T-helper 2 cell treated with Interferon-gamma antibody and Interleukin-4, amounts not matched to agents 5 μg/mL and 100 μg/mL, for 36 hours (primary cell): ENCODE data around the gene ADGRD2.
"Not testable (repeated sequence)": the region's sequence is repeated elsewhere in the genome, so short reads cannot be mapped to it uniquely, and the experiment has no call there.

Experiments used
- DNase-seq: peaks from one replicate; pipeline ENCODE4 v3.0.0; 2021; ENCODE audit warnings: low spot score
- H3K27ac Mint-ChIP-seq: one replicate; pipeline ENCODE4 v1.8.0; 2021; ENCODE audit warnings: mild to moderate bottlenecking, mixed read lengths
- H3K27me3 Mint-ChIP-seq: one replicate; pipeline ENCODE4 v1.8.0; 2021; ENCODE audit warnings: low read depth, mixed read lengths
- H3K36me3 Mint-ChIP-seq: one replicate; pipeline ENCODE4 v1.8.0; 2021; ENCODE audit warnings: low read depth, mixed read lengths
- H3K4me1 Mint-ChIP-seq: one replicate; pipeline ENCODE4 v1.8.0; 2021; ENCODE audit warnings: low read depth, mixed read lengths
- H3K4me3 Mint-ChIP-seq: one replicate; pipeline ENCODE4 v1.8.0; 2022; ENCODE audit warnings: mild to moderate bottlenecking, moderate library complexity, mixed read lengths
- H3K9me3 Mint-ChIP-seq: one replicate; pipeline ENCODE4 v1.8.0; 2021; ENCODE audit warnings: mixed read lengths

ADGRD2 gene

DNA sequence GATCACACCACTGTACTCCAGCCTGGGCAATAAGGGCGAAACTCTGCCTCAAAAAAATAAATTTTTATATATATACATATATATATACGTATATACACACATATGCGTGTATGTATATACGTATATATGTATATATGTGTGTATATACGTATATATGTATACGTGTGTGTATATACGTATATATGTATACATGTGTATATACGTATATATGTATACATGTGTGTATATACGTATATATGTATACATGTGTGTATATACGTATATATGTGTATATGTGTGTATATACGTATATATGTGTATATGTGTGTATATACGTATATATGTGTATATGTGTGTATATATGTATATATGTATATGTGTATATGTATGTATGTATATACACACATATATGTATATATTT is 24.5 kb upstream of the ADGRD2 start:
- not testable (repeated sequence) for H3K4me1 Mint-ChIP-seq, H3K9me3 Mint-ChIP-seq, H3K27me3 Mint-ChIP-seq, H3K27ac Mint-ChIP-seq, DNase-seq, H3K36me3 Mint-ChIP-seq, H3K4me3 Mint-ChIP-seq

DNA sequence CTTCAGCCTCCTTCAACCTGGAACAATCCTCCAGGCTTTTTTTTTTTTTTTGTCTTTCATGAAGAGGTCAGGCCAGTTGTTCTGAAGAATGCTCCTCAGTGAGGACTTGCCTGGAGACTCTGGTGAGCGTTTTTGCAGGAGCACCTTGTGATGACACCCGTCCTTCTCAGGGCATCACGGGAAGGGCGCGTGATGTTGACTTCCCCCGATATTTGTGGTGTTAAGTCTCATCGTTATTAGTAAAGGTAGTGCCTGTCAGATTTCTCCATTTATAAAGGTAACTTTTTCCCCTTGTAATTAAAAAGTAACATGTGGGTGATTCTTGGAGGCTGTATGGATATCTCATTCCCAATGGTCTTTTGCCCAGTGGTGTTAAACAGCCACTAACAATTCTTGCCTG is 23.9 kb upstream of the ADGRD2 start:
- H3K4me1 Mint-ChIP-seq, result no peaks in the 10 kb centered on the region
- H3K27me3 Mint-ChIP-seq, result peaks cover 3% of the 10 kb centered on the region
- H3K27ac Mint-ChIP-seq, result peak overlapping the region; percentile 10
- no peaks in the 10 kb centered on the region for H3K36me3 Mint-ChIP-seq
- no peak for DNase-seq
- no peaks in the 10 kb centered on the region for H3K9me3 Mint-ChIP-seq
- no peak overlapping the region for H3K4me3 Mint-ChIP-seq

DNA sequence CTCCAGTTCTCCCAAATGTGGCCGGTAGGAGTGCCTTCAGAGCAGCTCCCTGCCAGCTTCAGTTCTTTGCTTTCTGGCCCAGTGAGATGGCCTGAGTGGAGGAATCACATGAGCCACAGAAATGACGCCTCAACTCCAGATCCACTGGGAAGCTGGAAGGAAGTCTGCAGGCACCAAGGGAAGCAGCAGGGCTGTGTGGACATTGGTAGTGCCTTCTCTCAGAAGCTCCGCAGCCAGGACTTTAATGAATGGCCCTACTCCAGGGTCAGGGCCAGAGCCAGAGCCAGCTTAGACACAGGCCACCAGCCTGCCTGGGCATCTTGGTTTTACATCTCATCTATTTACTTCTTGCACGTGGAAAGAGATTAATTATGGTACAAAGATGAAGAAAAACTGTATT is 23.0 kb upstream of the ADGRD2 start:
- Mint-ChIP-seq H3K27ac (no peak overlapping the region), H3K9me3 (no peaks in the 10 kb centered on the region), H3K36me3 (no peaks in the 10 kb centered on the region), H3K27me3 (peaks cover 3% of the 10 kb centered on the region), H3K4me1 (no peaks in the 10 kb centered on the region), H3K4me3 (no peak overlapping the region)
- DNase-seq, result no peak

DNA sequence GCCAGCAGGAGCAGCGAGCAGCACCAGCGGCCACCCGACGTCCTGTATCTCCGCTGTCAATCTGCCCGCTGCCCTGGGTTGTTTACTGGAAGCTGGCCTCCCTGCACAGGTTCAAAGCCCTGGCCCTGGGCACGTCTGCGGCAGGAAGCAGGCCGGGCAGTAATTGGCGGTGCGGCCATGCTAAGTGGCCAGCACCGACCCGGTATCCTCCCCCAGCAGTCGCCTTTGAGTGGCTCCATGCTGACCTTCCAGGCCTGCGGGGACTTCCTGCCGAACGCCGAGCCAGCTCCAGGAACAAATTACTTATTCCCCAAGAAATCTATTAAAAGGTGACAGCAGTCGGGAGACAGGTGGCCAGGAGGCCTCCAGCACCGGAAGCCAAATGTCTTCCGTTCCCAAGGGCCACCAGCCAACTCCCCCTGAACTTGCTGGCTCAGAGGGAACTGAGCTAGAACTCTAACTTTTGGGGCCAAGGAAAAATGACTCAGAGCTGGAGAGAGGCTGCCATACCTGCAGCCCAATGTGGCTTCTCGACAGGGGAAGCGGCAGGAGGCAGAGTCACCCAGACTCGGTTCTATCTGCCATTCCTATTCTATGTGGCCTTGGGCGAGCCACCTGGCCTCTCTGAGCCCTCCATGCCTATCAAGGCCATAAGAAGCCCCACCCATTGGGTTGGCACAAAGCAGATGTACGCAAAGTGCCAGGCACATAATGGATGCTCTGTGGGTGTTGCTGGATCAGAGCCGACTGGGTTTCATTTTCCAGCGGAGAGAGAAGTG is 21.3 kb upstream of the ADGRD2 start:
- DNase-seq, result no peak
- H3K36me3 Mint-ChIP-seq, result no peaks in the 10 kb centered on the region
- no peak overlapping the region for H3K4me3 Mint-ChIP-seq
- no peak overlapping the region for H3K27ac Mint-ChIP-seq
- H3K27me3 Mint-ChIP-seq, result no peaks in the 10 kb centered on the region
- H3K4me1 Mint-ChIP-seq, result no peaks in the 10 kb centered on the region
- H3K9me3 Mint-ChIP-seq, result no peaks in the 10 kb centered on the region

DNA sequence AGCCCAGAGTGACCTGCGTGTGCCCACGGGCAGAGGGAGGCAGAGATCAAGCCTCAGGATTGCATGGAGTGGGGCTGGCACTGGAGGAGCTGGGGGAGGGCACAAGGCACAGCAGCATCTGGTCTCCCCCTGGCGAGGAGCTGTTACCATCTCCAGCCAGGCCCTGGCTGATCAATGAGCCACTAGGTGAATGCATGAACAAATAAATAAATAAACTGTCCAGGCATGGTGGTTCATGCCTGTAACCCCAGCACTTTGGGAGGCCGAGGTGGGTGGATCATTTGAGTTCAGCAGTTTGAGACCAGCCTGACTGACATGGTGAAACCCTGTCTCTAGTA is 20.8 kb upstream of the ADGRD2 start:
- DNase-seq, result no peak
- Mint-ChIP-seq H3K4me3 (no peak overlapping the region), H3K27ac (no peak overlapping the region), H3K27me3 (no peaks in the 10 kb centered on the region), H3K9me3 (no peaks in the 10 kb centered on the region), H3K36me3 (no peaks in the 10 kb centered on the region), H3K4me1 (no peaks in the 10 kb centered on the region)

DNA sequence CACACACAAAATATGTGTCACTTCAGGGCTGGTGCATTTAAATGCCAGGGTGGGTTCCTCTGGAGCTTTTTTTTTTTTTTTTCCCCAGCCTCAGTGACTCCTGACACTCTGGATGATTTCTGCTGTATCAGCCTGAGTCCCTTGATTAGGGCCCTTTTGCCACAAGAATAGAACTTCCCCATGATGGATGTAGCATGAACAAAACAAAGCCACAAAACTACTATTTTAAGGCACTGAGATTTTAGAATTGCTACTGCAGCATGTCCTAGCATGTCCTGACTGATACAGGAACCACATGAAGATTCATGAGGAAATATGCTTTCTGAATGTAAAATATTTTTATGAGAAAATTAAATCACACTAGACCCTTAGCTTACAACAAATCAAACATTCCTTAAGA is 13.9 kb upstream of the ADGRD2 start:
- Mint-ChIP-seq H3K4me1 (no peaks in the 10 kb centered on the region), H3K36me3 (no peaks in the 10 kb centered on the region), H3K27me3 (peaks cover 5% of the 10 kb centered on the region), H3K4me3 (no peak overlapping the region), H3K27ac (no peak overlapping the region), H3K9me3 (no peaks in the 10 kb centered on the region)
- DNase-seq, result no peak

DNA sequence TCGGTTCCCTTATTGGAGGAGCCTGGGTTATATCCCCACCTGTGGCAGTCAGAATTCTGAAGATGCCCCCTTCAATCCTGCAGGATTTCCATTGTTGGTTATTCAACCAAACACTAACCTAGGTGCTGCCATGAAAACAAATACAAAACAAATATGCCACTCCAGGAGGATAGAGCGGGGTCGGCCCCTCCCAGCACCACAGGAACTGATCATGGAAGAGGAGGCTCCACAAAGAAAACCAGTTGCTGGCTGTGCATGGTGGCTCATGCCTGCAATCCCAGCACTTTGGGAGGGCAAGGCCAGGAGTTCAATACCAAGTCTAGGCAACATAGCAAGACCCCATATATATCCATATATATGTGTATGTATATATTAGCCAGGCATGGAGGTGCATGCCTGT is 13.2 kb upstream of the ADGRD2 start:
- no peak for DNase-seq
- Mint-ChIP-seq H3K9me3 (no peaks in the 10 kb centered on the region), H3K36me3 (no peaks in the 10 kb centered on the region), H3K4me3 (no peak overlapping the region), H3K4me1 (no peaks in the 10 kb centered on the region), H3K27me3 (peaks cover 8% of the 10 kb centered on the region), H3K27ac (no peak overlapping the region)

DNA sequence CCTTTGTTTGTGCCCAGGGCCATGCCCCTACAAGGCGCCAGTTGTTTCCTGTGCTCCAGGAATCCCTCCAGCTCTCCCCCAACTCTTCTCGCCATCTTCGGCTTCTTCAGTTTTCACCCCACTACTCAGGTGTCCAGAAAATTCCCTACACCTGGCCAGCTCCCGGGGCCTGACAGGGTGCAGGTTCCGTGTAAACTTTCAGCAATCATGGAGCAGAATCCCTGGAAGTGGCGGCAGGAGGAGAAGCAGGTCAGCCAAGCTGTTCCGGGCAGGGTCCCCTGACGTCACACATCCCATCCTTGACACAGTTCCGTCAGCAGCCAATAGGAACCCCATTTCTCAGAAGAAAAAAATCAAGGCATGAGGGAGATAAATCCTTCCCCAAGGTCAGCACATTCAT is 12.2 kb upstream of the ADGRD2 start:
- Mint-ChIP-seq H3K27me3 (peaks cover 10% of the 10 kb centered on the region), H3K36me3 (no peaks in the 10 kb centered on the region), H3K27ac (no peak overlapping the region), H3K9me3 (no peaks in the 10 kb centered on the region), H3K4me1 (no peaks in the 10 kb centered on the region), H3K4me3 (no peak overlapping the region)
- DNase-seq, result no peak

DNA sequence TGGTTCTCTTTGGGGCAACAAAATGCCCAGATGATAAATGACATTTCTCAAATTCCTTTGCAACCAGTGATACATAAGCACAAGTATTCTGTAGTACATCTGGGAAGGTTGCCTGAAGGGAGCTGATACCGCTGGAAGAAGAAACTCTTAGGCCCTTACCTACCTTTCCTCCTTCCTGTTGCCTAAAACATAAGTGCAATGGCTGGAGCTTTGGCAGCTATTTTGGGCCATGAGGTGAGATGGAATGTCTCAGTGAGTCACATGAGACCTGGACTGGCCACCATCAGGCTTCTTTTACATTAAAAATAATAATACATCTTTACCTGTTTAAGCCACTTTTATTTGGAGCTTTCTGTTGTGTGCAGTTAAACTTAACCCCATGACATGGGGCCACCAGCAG is 11.2 kb upstream of the ADGRD2 start:
- Mint-ChIP-seq H3K4me1 (no peaks in the 10 kb centered on the region), H3K27ac (no peak overlapping the region), H3K4me3 (no peak overlapping the region), H3K36me3 (no peaks in the 10 kb centered on the region), H3K27me3 (peaks cover 10% of the 10 kb centered on the region), H3K9me3 (no peaks in the 10 kb centered on the region)
- no peak for DNase-seq

DNA sequence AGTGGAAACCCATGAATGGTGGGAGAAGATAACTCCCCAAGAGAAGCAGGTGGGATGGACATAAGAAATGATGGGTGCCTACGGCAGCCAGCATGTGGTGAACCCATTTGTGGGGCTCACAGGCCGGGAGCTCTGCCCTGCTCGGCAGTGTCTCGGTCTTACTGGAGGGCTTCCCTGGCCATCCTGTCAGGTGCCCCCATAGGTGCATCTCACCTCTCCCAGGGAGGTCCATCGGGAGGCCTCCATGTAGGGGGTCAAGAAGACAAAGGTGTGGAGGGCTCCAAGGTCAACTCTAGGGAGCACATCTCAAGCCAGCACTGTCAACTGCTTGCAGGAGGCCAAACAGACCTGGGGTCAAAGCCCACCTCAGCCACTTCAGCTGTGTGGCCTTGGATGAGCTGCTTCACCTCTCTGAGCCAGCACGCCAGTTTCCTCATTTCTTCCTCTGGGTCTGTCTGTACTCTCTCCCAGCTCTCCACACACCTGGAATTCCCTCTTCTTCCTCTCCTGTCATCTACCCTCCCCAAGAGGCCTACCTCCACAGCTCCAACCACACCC is 10.5 kb upstream of the ADGRD2 start:
- Mint-ChIP-seq H3K27ac (no peak overlapping the region), H3K4me1 (no peaks in the 10 kb centered on the region), H3K27me3 (peaks cover 10% of the 10 kb centered on the region), H3K4me3 (no peak overlapping the region), H3K36me3 (no peaks in the 10 kb centered on the region), H3K9me3 (no peaks in the 10 kb centered on the region)
- no peak for DNase-seq

DNA sequence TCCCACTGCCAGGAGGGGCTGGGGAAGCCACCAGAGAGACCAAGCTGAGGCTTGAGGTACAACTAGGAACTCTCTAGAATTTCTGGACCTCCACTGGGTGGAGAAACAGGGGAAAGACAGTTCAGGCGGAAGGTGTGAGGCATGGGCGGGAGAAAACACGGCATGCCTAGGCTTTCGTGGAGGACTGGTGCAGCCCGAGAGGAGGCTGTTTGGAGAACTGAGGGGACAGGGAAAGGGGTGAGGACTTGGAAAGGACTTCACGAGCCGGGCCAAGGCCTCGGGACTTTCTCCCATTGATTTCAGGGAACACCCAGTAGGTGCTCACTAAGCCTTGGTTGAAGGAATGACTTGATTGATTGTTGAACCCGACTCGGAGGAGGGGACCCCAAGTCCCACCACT is 9.5 kb upstream of the ADGRD2 start:
- Mint-ChIP-seq H3K4me1 (no peaks in the 10 kb centered on the region), H3K9me3 (no peaks in the 10 kb centered on the region), H3K27ac (no peak overlapping the region), H3K4me3 (no peak overlapping the region), H3K27me3 (peaks cover 10% of the 10 kb centered on the region), H3K36me3 (no peaks in the 10 kb centered on the region)
- DNase-seq, result no peak

DNA sequence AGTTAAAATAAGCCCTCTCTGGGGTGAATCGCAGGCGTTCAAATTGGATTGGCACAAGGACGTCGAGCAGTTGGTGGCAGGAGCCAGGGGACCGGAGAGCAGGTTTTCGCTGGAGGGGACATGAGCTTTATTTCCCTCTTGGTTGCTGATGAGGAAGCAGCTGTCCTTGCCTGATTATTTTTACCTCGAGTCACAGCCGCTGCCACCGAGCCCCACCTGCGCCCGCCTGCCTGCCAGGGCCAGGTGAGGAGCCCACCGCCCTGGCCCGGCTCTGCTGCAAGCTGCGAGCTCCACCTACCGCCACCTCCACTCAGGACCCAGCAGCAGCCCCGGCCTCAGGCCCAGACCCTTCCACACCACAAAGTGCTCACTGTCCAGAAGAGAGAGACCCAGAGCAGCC is 9.0 kb upstream of the ADGRD2 start:
- no peaks in the 10 kb centered on the region for H3K36me3 Mint-ChIP-seq
- no peaks in the 10 kb centered on the region for H3K4me1 Mint-ChIP-seq
- no peak for DNase-seq
- no peak overlapping the region for H3K4me3 Mint-ChIP-seq
- H3K9me3 Mint-ChIP-seq, result no peaks in the 10 kb centered on the region
- H3K27ac Mint-ChIP-seq, result no peak overlapping the region
- H3K27me3 Mint-ChIP-seq, result peaks cover 10% of the 10 kb centered on the region

DNA sequence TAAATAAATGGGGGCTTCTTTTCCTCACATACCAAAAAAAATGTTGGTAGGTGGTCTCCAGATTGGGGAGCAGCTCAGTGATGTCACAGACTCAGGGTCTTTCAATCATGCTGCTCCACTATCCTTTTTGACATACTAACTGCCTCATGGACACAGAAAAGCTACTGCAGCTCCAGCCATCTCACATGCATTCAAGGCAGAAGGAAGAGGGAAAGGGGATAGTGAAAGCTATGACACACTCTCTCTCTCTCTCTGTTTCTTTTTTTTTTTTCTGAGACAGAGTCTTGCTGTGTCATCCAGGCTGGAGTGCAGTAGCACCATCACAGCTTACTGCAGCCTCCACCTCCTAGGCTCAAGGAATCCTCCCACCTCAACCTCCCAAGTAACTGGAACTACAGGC is 7.9 kb upstream of the ADGRD2 start:
- peaks cover 10% of the 10 kb centered on the region for H3K27me3 Mint-ChIP-seq

DNA sequence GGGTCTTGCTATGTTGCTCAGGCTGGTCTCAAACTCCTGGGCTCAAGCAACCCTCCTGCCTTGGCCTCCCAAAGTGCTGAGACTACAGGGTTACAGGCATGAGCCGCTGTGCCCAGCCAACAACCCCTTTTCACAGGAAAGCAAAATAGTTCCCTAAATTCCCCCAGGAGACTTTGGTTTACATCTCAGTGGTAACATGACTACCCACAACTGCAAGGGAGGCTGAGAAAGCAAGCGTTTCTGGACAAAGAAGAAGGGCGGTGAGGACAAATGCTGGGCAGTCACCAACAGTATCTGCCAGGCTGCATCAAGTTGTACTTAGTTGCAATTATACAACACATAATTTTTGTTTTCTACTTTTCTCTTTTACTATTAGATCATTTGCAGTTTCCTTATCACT is 7.4 kb upstream of the ADGRD2 start:
- Mint-ChIP-seq H3K36me3 (no peaks in the 10 kb centered on the region), H3K27me3 (peaks cover 10% of the 10 kb centered on the region)

More for the DNA sequence above, 7.9 kb upstream of the ADGRD2 start:
- Mint-ChIP-seq H3K27ac (no peak overlapping the region), H3K36me3 (no peaks in the 10 kb centered on the region), H3K9me3 (no peaks in the 10 kb centered on the region), H3K4me1 (no peaks in the 10 kb centered on the region), H3K4me3 (no peak overlapping the region)
- no peak for DNase-seq

DNA sequence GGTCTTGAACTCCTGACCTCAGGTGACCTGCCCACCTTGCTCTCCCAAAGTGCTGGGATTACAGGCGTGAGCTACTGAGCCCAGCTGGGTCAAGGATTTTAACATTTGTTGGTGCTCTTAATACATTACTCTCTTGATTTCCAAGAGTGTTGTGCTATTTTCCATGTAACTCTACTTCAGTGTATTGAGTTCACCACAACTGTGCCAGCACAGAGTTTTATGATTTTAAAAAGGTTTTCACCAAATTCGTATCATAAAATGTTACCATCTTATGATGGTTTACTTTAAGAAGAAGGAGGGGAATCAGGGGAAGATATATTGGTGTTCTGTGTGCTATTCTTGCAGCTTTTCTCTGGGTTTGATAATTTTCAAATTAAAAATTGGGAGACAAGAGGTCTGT is 6.6 kb upstream of the ADGRD2 start:
- no peak overlapping the region for H3K4me3 Mint-ChIP-seq
- H3K4me1 Mint-ChIP-seq, result no peaks in the 10 kb centered on the region
- H3K27me3 Mint-ChIP-seq, result peaks cover 10% of the 10 kb centered on the region
- no peaks in the 10 kb centered on the region for H3K9me3 Mint-ChIP-seq
- no peak for DNase-seq
- no peak overlapping the region for H3K27ac Mint-ChIP-seq
- no peaks in the 10 kb centered on the region for H3K36me3 Mint-ChIP-seq

More for the DNA sequence above, 7.4 kb upstream of the ADGRD2 start:
- no peak for DNase-seq
- no peak overlapping the region for H3K27ac Mint-ChIP-seq
- H3K4me1 Mint-ChIP-seq, result no peaks in the 10 kb centered on the region
- H3K9me3 Mint-ChIP-seq, result no peaks in the 10 kb centered on the region
- H3K4me3 Mint-ChIP-seq, result no peak overlapping the region
